Erythroblast (primary cell): ENCODE results near the gene MBOAT1.
"Not testable (repeated sequence)": the region's sequence is repeated elsewhere in the genome, so short reads cannot be mapped to it uniquely, and the experiment has no call there.

ENCODE experiments used
- DNase-seq, 2 experiments: peaks; one replicate each; lab custom pipeline; 2025; lab: John Stamatoyannopoulos, UW
- GATA1 ChIP-seq: IDR thresholded peaks from 2 replicates; pipeline ENCODE4 v1.6.1; 2011; ENCODE audit warnings: low read depth, mild to moderate bottlenecking, control low read depth, low read length, moderate library complexity
- POLR2A ChIP-seq: IDR thresholded peaks from 2 replicates; pipeline ENCODE4 v1.6.1; 2011; ENCODE audit warnings: mild to moderate bottlenecking, low read length

MBOAT1 gene

GRCh38 chr6:20212392-20213111 lies at the start of gene MBOAT1:
Gene MBOAT1, minus strand, starts transcription at chr6:20212469. Its CDS starts 235 bp downstream, at chr6:20212234.
- peak; percentile 89 to 90 for DNase-seq
- TF ChIP-seq GATA1 (no peak), POLR2A (peak; percentile 80)

- no peak for TF ChIP-seq GATA1
- TF ChIP-seq POLR2A: no peak
- DNase-seq: no peak
Measured at GRCh38 chr6:20261685-20262084, 49.4 kb upstream of the MBOAT1 start.

GRCh38 chr6:20260360-20260759 lies 48.1 kb upstream of the MBOAT1 start:
- no peak for DNase-seq
- TF ChIP-seq GATA1: no peak
- no peak for TF ChIP-seq POLR2A

GRCh38 chr6:20259316-20260049 lies 47.2 kb upstream of the MBOAT1 start:
- DNase-seq: no peak

GRCh38 chr6:20255428-20255827 lies 43.2 kb upstream of the MBOAT1 start:
- no peak for TF ChIP-seq GATA1
- no peak for TF ChIP-seq POLR2A
- DNase-seq: no peak

More at GRCh38 chr6:20259316-20260049, 47.2 kb upstream of the MBOAT1 start:
- TF ChIP-seq GATA1 (no peak), POLR2A (no peak)

GRCh38 chr6:20254295-20254694 lies 42.0 kb upstream of the MBOAT1 start:
- TF ChIP-seq POLR2A: no peak
- no peak for TF ChIP-seq GATA1
- DNase-seq: no peak

- no peak for TF ChIP-seq GATA1
- TF ChIP-seq POLR2A: no peak
- no peak for DNase-seq
Measured at GRCh38 chr6:20253021-20253420, 40.8 kb upstream of the MBOAT1 start.

- no peak for DNase-seq
- no peak for TF ChIP-seq GATA1
- TF ChIP-seq POLR2A: no peak
Measured at GRCh38 chr6:20252311-20252710, 40.0 kb upstream of the MBOAT1 start.

- no peak for DNase-seq
- TF ChIP-seq POLR2A (no peak), GATA1 (no peak)
Measured at GRCh38 chr6:20251525-20251924, 39.3 kb upstream of the MBOAT1 start.

GRCh38 chr6:20246125-20246524 lies 33.9 kb upstream of the MBOAT1 start:
- DNase-seq: peak in 1 of 2 experiments; percentile 13
- no peak for TF ChIP-seq POLR2A
- TF ChIP-seq GATA1: no peak

GRCh38 chr6:20244807-20245681 lies 32.8 kb upstream of the MBOAT1 start:
- DNase-seq: not testable (repeated sequence)

- TF ChIP-seq POLR2A (no peak), GATA1 (no peak)
- no peak for DNase-seq
Measured at GRCh38 chr6:20243288-20243687, 31.0 kb upstream of the MBOAT1 start.

- no peak for TF ChIP-seq POLR2A
- no peak for TF ChIP-seq GATA1
- DNase-seq: no peak
Measured at GRCh38 chr6:20242397-20242796, 30.1 kb upstream of the MBOAT1 start.

GRCh38 chr6:20241102-20241501 lies 28.8 kb upstream of the MBOAT1 start:
- DNase-seq: no peak
- TF ChIP-seq POLR2A (no peak), GATA1 (no peak)
